ENCODE measurements around the gene AP3M1.

The AP3M1 gene

GRCh38 chr10:74079936-74080590 is 70.6 kb downstream of the AP3M1 start:
- DNase-seq (ENCODE audit: low spot score): no peak

DNA sequence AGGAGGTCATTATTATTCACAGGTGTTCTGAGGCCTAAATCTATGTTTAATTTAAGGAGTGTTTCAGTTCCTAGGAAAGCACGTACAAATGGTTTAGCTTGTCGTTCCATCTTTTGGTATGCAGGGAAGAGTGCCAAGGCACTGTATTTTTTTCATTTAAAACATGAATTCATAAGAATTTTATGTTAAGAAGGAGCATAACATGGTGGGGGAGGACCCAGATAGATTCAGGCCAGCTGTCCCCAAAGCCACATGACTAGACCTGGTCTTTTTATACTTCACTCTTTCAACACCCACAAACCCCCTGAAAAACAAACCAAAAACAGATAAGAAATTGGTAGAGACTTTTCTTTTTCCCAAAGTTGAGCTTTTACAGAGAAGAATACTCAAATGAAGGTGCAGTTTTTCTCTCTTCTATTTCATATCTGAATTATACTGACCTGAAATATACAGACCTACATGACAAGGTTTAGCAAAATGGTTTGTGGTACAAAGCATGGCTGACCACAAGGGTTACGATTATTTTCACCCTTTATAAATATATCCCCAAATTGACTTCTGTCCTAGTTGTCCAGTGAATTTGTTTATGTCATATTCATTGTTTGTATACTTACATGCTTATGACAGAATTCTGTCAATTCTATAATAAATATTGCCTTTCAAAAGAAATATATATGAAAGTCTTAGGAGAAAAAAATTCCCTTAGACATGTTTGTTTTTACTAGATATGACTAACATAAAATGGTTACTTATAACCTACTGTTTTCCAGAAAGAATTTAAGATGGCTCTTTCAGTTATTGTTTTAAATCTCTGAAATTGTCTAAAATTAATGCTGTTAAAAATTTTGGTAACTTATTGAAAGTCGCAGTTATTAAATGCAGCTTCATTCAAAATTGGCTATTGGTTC is 71.3 kb downstream of the AP3M1 start:
- no peak for DNase-seq (ENCODE audit: low spot score)

DNA sequence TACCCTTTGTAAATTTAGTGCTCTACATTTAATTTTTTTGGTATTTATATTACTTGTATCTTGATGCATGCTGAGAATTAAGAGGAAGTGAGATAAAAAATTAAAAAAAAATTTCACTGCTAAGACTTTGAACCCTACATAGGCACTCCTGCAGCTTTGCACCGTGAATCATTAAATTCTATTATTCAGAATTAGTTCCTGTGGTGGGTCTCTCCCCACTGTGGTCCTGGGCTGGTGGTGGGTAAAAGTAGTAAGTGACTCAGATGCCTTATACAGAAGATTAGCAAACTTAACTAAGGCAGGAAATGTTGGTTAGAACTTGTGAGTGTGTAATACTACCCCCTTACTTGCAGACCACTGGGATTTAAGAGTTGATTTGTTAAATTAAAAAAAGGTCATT is 72.6 kb downstream of the AP3M1 start:
- DNase-seq (ENCODE audit: low spot score): no peak

DNA sequence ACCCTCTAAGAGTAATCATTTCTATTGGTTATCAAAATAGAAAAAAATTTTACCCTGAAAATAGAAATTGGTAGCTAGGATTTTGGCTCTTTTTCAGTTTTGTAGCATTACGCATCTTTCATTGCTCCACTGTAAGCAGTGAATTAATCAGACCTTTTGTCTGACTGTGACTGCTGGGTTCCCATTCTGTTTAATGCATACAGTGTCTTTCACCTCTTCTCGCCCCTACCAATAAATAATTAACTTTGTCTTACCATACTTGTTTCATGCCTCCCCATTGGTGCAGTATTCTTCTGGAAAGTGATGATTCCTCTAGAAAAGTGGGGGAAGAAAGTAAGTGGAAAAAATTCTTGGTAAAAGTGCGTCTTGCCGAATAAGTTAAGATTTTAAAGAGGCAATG is 73.2 kb downstream of the AP3M1 start:
- DNase-seq (ENCODE audit: low spot score): no peak

- DNase-seq (ENCODE audit: low spot score): no peak
Measured at GRCh38 chr10:74076961-74077360, 73.7 kb downstream of the AP3M1 start.

DNA sequence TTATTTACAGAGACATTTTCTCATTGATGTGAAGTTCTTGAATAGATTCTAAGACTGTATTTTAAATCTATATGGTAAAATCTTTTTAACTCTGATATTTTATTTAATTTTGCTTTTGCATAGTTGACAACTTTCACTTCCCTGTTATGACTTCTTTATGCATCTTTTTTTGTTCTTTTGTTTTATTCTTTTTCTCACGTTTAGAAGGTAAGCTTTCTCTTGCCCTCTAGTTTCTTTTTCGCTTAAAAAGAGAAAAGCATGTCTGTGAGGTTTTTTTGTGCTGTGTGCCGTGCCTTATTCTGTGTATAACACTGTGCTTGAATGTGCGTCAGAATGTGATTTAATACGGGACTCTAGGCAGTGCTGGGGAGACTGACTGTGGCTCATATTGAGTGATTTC is 74.7 kb downstream of the AP3M1 start:
- no peak for DNase-seq (ENCODE audit: low spot score)

DNA sequence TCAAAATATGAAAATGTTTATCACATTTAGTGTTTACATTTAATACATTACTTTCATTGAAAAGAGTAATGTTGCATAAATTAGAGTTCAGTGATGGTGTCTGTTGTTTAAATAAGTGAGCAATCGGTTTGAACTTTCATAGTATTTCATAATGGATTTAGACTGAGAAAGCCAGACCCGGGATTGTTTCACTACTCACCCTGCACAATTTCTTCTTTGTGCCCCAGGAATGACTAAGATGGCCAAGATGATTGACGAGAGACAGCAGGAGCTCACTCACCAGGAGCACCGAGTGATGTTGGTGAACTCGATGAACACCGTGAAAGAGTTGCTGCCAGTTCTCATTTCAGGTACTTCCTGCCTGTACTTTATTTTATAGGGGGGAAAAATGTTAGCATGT is 78.1 kb downstream of the AP3M1 start:
- no peak for DNase-seq (ENCODE audit: low spot score)

- DNase-seq (ENCODE audit: low spot score): no peak
Measured at GRCh38 chr10:74071157-74071556, 79.5 kb downstream of the AP3M1 start.

Data from hematopoietic multipotent progenitor cell treated with erythropoietin and hydrocortisone succinate and interleukin-3 and kit ligand, for 15 days (in vitro differentiated cells).